ENCODE results near the gene PERM1. TPM values are rescaled to one million over a fixed set of nuclear protein-coding genes. Genes with fewer than 3 reads are reported as not detected.
"Not testable (repeated sequence)": the region's sequence is repeated elsewhere in the genome, so short reads cannot be mapped to it uniquely, and the experiment has no call there.

Gene PERM1
- total RNA-seq, 1 donor from 2014 or later, result 174 TPM

GRCh38 chr1:959731-960362 is 22.0 kb downstream of the PERM1 start:
- no peak for DNase-seq (ENCODE audit: missing footprints)
- intact Hi-C loops (cut with DNase I), result loop anchor here (5.0 kb wide), 1 partner anchor 53 kb away; no protein-coding TSS in a partner anchor
- ATAC-seq, result no peak

DNA sequence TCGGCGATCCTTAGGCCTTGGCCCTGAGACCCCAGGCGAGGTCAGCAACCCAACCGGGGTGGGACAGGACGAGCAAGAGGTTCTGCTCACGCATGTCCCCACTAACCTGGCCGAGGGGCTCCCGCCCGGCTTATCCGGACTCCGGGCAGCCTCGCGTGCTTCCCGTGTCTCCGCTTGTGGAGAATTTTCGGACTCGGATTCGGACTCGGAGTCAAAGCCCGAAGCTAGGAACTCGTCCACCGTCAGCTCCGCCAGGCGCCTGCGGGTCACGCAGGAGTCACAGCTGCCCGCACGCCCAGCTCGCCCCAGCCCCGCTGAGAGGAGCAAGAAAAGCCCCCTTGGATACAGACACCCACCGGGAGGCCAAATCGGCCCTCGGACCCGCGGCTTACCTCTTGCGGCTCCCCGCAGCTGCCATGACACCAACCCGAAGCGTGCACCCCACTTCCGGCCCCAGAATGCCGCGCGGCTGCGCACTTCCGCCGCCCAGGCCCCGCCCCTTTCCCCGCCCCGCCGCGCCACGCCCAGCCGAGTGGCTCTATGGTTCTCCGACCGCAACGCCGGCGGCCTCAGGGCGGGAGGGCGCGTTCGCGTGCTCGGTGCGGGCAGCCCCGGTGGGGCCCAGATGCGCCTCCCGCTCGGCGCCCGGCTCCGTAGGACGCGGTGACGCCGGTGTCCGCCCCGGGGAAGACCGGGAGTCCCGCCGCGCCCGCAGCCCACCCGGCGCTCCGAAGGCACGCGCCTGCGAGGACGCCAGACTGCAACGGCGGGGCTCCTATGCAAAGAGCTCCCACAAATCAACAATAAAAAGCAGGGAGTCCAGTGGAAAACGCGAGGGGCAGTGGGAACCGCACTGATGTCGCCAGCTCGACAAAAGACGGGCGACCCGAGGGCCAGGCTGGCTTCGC is 22.8 kb downstream of the PERM1 start, which contains the start of gene NOC2L:
Gene NOC2L (minus strand): TSS at position 434 of the 908 bp plus-strand sequence. CDS start 16 bp downstream, at position 418.
- intact Hi-C loops (cut with DNase I), result loop anchor here (5.0 kb wide), 1 partner anchor 52 kb away; no protein-coding TSS in a partner anchor
- DNase-seq (ENCODE audit: missing footprints), result peak; percentile 97

GRCh38 chr1:956636-957035 is 25.3 kb downstream of the PERM1 start:
- intact Hi-C loops (cut with DNase I), result loop anchor here (5.0 kb wide), 1 partner anchor 49 kb away; no protein-coding TSS in a partner anchor
- ATAC-seq (no peak), DNase-seq (ENCODE audit: missing footprints) (no peak)

More for the DNA sequence above, 22.8 kb downstream of the PERM1 start, which contains the start of gene NOC2L:
- ATAC-seq, result peak; percentile 95

DNA sequence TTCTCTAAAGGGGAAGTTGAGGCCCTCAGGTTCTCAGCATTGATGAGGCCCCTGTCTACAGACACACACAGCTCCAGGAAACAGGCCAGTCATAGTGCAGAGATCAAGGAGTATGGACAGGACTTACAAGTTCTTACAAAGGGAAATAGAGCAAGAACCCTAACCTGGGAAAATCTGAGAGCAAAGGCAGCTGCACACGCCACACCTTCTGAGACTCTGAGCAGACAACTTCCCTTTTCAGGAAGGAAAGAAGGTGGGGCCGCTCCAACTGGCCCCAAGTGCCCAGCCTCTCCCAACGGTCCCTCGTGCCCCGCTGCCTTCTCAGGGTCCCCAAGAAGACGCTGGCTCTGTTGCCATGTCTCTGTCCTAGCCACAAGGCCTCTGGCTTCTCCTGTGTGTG is 26.4 kb downstream of the PERM1 start:
- DNase-seq (ENCODE audit: missing footprints), result no peak
- intact Hi-C loops (cut with DNase I), result loop anchor here (5.0 kb wide), 1 partner anchor 48 kb away; no protein-coding TSS in a partner anchor
- no peak for ATAC-seq

DNA sequence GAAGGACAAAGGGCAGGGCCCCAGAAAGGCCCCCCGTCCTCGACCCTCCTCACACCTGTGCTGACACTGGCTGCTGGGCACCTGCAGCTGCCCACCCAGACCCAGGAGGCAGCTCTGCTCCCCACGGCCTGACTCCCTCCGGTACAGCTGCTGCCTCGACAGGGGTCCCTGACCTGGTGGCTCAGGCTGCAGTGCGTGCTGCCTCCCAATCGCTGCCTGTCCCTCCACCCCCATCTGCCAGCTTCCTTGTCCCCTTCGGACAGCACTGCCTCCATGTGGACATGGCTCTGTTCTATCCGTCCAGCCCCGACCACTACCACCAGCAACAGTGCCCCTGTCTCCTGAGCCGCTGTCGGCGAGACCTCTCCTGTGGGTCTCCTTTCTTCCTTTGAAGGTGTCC is 27.0 kb downstream of the PERM1 start:
- no peak for ATAC-seq
- no peak for DNase-seq (ENCODE audit: missing footprints)
- intact Hi-C loops (cut with DNase I), result loop anchor here (5.0 kb wide), 1 partner anchor 48 kb away; no protein-coding TSS in a partner anchor

- no peak for DNase-seq (ENCODE audit: missing footprints)
- no peak for ATAC-seq
- intact Hi-C loops (cut with DNase I), result no loop called here
Observed at GRCh38 chr1:953524-954320, 28.2 kb downstream of the PERM1 start.

- ATAC-seq, result no peak
- intact Hi-C loops (cut with DNase I), result no loop called here
- no peak for DNase-seq (ENCODE audit: missing footprints)
Observed at GRCh38 chr1:952603-953002, 29.3 kb downstream of the PERM1 start.

DNA sequence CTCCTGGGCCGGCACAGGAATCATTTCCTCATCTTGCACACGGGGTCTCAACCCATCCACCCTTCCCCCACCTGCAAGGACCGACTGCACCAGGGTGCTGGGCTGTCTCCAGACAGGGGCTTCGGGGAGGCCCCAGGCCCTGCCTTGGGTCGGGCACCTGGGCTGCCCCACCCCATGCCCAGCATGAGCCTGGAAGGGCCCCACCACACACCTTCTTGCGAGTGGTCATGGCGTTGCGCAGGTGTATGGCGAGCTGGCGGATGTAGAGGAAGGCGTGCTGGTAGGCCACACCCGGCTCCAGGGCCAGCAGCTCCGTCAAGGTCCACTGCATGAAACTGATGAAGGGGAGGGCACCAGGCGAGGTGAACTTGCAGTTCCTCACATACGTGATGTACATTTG is 29.7 kb downstream of the PERM1 start:
- intact Hi-C loops (cut with DNase I), result no loop called here
- ATAC-seq (no peak), DNase-seq (ENCODE audit: missing footprints) (no peak)

DNA sequence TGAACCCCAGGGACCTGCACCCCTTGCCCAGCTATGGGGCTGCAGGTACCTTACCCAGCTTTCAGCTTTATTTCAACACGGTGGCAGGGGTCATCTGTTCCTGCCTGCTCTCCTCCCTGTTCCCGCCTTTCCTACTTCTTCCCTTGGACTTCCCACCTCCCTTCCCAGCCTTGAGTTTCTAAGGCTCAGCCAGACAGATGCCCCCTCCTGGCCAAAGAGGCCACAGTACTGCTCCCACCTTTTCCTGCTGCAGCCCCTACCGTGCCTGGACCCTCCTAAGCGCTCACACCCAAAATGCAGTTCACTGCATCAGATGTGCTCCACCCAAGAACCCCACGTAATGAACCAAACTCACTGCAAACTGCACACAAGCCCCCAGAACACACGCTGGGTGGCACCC is 30.5 kb downstream of the PERM1 start:
- ATAC-seq (no peak), DNase-seq (ENCODE audit: missing footprints) (no peak)
- intact Hi-C loops (cut with DNase I), result no loop called here

GRCh38 chr1:950881-951280 is 31.0 kb downstream of the PERM1 start:
- intact Hi-C loops (cut with DNase I), result no loop called here
- DNase-seq (ENCODE audit: missing footprints), result no peak
- no peak for ATAC-seq

GRCh38 chr1:950268-950667 is 31.6 kb downstream of the PERM1 start:
- DNase-seq (ENCODE audit: missing footprints) (no peak), ATAC-seq (no peak)
- intact Hi-C loops (cut with DNase I), result no loop called here

DNA sequence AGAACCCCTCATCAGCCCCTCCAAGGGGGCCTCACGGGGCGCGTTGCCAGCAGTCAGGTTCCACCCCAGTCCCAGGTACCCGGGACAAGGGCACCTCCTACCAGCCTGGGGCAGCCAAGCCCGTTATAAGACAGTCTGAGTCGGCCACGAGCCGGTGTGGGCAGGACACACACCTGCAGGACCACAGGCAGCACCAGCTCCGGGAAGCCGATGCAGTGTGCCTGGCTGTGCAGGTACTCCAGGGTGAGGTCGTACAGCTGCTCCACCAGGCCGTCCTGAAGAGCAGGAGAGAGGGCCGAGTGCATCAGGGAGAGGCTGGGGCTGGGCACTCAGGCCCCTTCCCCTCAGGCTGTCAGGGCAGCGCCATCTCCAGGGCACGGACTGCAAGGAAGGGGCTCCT is 33.9 kb downstream of the PERM1 start:
- intact Hi-C loops (cut with DNase I), result no loop called here
- no peak for ATAC-seq

GRCh38 chr1:946811-947210 is 35.1 kb downstream of the PERM1 start:
- ATAC-seq; intact Hi-C loops (cut with DNase I); DNase-seq (ENCODE audit: missing footprints): not testable (repeated sequence)

More for the DNA sequence above, 33.9 kb downstream of the PERM1 start:
- DNase-seq (ENCODE audit: missing footprints), result no peak

DNA sequence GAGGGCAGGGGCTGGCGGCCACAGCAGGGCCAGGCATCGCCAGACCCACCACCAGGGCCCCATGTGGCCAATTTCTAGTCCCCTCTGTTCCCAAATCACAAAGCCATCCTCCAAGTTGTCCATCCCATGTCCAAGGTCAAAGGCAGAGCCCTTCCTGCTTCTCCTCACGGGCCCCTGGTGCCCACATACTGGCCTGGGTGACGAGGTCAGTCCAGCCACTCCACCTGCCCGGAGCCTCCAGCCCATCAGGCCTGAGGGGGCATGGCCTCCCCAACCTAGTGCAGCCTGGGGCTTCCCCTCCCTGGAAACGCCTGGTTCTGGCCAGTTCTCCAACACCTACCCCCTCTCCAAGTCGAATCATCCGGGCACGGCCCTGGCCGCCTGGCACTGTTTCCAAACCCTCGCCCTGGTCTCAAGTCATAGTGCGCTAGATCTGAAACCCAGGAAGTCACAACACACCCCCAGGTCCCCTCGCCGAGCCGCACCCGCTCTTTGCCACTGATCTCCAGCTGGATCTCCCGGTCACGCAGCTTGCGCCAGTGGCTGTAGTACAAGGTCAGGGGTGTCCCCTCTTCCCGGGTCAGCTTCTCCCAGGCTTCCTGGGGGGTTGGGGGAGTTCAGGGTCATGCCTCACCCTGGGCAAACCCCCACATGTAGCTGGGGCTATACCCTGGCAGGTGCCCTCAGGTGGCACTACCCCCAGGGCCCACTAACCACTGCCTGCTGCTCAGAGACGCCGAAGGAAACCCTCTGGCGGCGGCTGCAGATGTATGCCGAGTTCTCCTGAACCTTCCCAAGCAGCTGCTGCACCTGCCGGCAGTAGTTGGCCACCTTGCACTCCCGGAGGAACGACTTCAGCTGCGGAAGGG is 36.0 kb downstream of the PERM1 start:
- DNase-seq (ENCODE audit: missing footprints) (no peak), ATAC-seq (no peak)
- intact Hi-C loops (cut with DNase I), result no loop called here

DNA sequence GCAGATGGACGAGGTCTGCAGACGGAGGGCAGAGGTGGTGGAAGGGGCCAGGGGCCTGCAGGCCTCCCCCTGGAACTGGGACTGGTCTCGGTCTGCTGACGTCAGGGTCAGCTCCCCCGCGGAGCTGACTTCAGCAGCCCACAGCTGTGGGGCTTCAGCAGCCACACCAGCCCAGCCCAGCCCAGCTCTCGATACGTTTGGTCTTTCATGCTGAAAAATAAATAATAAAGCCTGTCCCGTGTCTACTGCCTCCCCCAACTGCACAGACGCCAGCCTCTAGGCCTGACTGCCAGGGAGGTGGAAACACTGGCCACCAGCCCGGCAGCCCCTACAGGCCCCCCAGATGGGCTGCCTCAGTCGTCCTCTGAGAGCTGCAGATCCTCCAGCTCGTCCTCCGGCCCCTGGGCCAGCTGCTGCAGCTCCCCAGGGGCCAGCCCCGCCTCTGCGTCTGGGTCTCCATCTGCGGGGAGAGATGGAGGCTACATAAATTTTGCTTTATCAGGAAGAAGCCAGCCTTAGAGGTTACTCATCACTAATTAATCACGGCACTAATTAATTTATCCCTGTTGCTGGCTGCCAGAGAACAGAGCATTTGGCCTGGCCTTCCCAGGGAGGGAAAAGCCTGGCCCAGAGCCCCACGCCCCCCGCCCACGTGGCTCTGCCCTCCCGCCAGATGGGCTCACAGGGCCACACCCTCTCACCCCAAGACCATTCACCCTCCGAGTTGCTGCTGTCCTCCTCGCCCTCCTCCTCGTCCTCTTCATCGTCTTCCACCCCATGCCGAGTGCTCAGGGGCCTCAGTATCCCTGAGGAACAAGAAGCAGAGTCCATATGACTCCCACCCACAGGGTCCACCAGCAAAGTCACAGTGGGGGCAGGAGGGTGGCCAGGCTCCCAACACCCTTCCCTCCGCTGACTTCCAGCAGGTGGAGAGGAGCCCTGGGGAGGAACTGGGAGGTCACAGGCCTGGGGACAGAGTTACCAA is 37.3 kb downstream of the PERM1 start:
- ATAC-seq, result peak; percentile 46
- intact Hi-C loops (cut with DNase I), result no loop called here
- no peak for DNase-seq (ENCODE audit: missing footprints)

- ATAC-seq (no peak), DNase-seq (ENCODE audit: missing footprints) (no peak)
- intact Hi-C loops (cut with DNase I), result no loop called here
Observed at GRCh38 chr1:943545-944340, 38.1 kb downstream of the PERM1 start.

Measured in Right ventricle myocardium inferior (tissue), 1 donor.